HPDE6-E6E7 (cell line): ENCODE results near the gene PAPOLB.

Experiments
- DNase-seq: peaks from one replicate; pipeline ENCODE4 v3.0.0; 2011; ENCODE audit warnings: missing footprints; ENCODE audit errors: extremely low spot score

The PAPOLB gene

DNA sequence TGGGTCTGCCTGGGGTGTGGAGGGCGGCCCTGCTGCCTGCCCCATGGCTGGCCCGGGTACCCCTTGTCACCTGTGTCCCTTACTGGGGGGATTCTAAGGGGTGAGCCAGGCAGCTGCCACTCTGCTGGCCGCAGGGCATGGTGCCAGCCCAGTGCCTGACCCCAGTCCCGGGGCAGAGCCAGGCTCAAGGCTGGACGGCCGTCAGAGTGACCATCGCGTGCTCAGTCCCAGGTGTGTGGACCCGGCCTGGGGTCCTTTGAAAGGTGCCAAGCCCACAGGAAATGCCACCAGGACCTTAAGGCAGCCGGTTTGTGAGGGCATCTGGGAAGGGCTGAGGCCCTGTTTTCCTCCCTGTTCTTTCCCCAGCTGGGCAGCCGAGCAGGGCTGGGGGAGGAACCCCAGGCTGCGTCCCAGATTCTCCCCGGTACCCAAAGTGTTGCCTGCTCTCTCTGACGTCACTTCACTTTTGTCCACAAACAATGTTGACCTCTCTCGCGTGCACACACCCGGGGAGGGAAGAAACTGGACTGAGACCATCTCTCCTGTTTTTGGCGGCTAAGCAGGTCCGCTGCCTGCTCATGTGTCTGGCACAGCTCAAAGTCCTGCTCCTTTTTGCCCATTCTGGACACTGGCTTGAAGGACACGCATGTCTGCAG, 37.6 kb downstream of the PAPOLB start:
- no peak for DNase-seq

DNA sequence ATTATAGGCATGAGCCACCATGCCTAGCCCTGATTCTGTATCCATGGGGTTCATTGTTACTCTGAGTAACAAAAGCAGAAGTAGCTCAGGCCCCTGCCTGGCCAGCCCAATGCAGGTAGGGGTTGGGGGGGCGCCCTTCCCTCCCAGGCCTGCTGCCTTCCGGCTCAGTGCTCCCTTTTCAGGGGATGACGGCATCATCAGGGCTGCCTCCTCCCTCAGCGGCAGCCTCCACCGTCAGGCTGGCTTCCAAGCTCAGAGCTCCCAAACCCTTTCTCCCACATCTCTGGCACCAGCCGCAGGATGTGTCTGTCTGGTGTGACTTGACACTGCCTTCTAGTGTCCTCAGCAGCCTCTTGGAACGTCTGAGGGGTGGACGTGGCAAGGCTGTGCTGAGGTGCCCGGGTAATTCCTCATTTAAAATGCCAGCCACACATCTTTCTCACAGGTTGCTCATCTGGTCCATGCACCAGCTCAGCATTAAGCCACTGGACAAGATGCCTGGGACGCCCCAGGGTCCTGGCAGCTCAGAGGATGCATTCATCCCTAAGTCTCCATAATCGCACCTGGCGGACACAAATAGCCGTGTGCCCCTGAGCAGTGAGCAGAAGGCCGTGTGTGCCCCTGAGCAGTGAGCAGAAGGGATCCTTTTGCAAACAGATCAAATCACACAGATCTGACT, 38.2 kb downstream of the PAPOLB start:
- DNase-seq, result no peak

- DNase-seq, result no peak
Observed at GRCh38 chr7:4822677-4823076, 39.2 kb downstream of the PAPOLB start.

GRCh38 chr7:4820967-4821471, 40.8 kb downstream of the PAPOLB start:
- no peak for DNase-seq

DNA sequence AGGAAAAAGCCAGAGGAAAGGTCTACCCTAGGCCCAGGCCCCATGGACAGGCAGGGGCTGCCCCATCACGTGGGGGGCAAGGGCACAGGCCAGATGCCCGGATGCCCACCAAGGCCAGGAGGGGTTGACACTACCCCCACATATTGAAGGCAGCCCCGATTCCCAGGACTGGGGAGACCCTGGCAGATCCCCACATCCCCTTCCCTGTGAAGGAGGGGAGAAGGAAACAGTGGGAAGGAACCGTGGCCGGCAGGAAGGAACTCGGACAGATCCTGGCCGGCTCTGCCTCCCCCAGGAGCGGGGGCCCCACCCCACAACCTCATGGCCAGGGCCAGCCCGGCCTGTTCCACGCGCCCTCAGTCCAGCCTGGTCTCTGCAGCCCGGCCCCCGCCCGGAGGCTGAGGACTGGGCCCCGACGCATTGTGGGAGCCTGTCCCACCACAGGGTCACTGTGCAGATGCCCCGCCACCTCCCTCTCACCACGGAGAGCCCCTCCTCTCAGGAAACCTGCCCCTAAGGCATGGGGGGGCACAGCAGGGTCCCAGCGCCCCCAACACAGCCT, 41.3 kb downstream of the PAPOLB start:
- DNase-seq, result no peak

GRCh38 chr7:4819560-4820404, 42.0 kb downstream of the PAPOLB start:
- DNase-seq, result no peak

GRCh38 chr7:4818000-4818794, 43.6 kb downstream of the PAPOLB start:
- DNase-seq, result no peak

DNA sequence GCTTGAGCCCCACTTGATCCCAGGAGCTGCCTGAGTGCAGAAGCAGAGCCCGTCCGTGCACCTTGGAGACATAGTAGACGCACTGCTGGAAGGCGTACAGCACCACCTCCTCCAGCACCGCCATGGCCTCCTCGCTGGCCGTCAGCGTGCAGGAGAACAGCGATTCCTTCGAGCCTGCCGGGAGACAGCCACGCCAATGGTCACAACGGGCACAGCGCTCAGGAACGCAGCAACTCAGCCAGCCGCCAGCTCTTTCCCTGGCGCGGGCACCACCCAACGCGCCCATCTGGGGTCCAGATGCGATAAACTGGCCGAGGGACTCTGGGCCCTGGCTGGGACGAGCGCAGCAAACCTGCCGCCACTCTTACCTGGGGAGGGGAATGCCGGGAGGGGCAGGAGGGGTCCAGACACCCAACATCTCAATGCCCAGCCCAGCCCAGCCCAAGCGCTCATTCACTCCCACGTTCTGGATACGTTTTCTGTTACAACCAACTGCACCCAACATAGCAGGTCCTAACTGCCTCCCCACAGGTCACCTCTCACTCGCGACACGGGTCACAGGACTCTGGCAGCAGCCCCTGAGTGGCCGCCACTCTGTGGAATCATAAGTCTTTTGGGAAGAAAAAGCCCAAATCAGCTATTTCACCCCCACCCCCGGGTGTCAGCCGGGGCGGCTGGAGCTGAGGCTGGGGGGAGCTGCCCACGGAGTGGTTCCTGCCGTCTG, 44.5 kb downstream of the PAPOLB start:
- DNase-seq, result no peak

DNA sequence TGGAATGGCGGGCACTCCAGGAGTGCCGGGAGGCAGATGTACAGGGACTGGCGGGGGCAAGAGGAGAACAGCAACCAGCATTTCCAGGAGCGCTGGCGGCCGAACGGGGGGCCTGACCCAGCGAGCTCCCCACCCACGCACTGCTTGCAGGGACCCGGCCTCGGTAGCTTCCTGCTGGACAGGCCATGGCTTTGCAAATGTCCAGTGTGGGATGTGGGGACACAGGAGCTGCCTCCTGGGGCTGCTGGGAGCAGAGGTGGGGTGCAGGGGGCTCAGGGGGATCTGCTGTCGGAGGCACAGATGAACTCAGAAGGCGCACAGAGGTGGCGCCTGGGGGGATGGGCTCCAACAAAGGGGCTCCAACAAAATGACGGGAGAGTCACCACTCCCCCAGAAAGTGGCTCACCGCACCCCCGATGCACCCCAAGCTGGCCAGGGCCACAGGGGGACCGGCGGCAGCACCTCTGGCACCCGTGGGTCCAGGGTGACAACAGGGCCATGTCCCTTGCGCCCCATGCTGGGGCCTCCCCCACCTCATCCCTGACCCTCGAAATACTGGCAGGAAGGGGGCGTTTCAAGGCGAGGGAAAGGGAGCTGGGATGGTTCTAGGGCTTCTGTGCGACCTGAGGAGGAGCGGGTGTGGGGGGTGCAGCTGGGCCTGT, 45.3 kb downstream of the PAPOLB start:
- no peak for DNase-seq

GRCh38 chr7:4815609-4816418, 46.0 kb downstream of the PAPOLB start:
- DNase-seq, result no peak

GRCh38 chr7:4815121-4815520, 46.7 kb downstream of the PAPOLB start:
- DNase-seq, result no peak

DNA sequence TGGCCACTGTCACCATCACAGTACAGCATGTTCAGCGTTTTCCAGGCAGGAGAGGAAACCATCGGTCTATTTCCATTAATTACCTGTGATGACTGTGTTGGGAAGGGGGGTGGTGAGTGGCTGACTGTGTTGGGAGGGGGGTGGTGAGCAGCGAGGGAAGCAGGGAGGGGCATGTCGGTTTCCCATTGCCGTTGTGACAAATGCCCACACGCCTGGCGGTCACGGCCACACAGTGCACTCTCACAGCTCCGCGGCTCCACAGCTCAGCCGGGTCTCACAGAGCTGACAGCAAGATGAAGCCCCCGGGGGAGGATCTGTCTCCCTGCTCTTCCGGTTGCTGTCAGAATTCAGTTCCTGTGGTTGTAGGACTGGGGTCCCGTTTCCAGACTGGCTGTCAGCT, 47.4 kb downstream of the PAPOLB start:
- no peak for DNase-seq

DNA sequence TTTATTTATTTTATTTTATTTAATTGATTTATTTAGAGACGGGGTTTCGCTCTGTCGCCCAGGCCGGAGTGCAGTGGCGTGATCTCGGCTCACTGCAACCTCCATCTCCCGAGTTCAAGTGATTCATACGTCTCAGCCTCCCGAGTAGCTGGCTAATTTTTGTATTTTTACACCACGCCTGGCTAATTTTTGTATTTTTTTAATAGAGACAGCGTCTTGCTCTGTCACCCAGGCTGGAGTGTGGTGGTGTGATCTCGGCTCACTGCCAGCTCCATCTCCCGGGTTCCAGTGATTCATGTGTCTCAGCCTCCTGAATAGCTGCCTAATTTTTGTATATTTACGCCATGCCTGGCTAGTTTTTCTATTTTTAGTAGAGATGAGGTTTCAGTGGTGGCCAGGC, 52.2 kb downstream of the PAPOLB start:
- no peak for DNase-seq

- no peak for DNase-seq
Observed at GRCh38 chr7:4809091-4809591, 52.7 kb downstream of the PAPOLB start.

- no peak for DNase-seq
Observed at GRCh38 chr7:4808565-4808964, 53.3 kb downstream of the PAPOLB start.

DNA sequence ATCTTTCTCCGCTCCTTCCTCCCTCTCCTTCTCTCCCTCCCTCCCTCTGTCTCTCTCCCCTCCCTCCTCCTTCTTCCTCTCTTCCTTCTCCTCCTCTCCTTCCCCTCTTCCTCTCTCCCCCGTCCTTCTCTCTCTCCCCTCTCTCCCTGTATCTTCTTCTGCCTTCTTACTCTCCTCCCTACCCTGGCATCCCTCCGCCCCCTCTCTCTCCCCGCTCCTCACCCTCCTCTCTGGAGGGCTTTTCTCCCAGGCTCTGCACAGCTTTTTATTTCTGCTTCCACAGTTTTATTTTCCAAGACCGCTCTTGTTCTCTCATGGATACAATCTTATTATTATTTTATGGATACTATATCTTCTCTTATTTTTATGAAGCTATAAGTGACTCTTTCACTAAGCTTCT, 53.8 kb downstream of the PAPOLB start:
- DNase-seq, result no peak
